Neuronal stem cell (in vitro differentiated cells): Measurements from ENCODE around the gene PIK3C2B.

Experiments used
- DNase-seq: peaks from one replicate; pipeline ENCODE4 v3.0.0-alpha.2; 2013; ENCODE audit warnings: low spot score
- H2AFZ ChIP-seq: one replicate; pipeline ENCODE4 v1.6.1; 2013; ENCODE audit warnings: mild to moderate bottlenecking, low read length, inconsistent platforms
- H2AK5ac ChIP-seq: 2 replicates; pipeline ENCODE4 v1.6.1; 2013; ENCODE audit warnings: low read depth, mild to moderate bottlenecking, inconsistent platforms, low read length, moderate library complexity, mixed read lengths
- H2BK120ac ChIP-seq: 2 replicates; pipeline ENCODE4 v1.6.1; 2013; ENCODE audit warnings: low read depth, mild to moderate bottlenecking, inconsistent platforms, low read length, moderate library complexity, mixed read lengths
- H2BK12ac ChIP-seq: one replicate; pipeline ENCODE4 v1.6.1; 2013; ENCODE audit warnings: low read length, inconsistent platforms
- H2BK15ac ChIP-seq: 2 replicates; pipeline ENCODE4 v1.6.1; 2013; ENCODE audit warnings: mild to moderate bottlenecking, low read length, inconsistent platforms, mixed read lengths
- H2BK5ac ChIP-seq: one replicate; pipeline ENCODE4 v1.6.1; 2013; ENCODE audit warnings: inconsistent platforms, mild to moderate bottlenecking, low read length, moderate library complexity
- H3K14ac ChIP-seq: one replicate; pipeline ENCODE4 v1.6.1; 2013; ENCODE audit warnings: low read length, inconsistent platforms
- H3K18ac ChIP-seq: 2 replicates; pipeline ENCODE4 v1.6.1; 2013; ENCODE audit warnings: low read length, inconsistent platforms
- H3K23ac ChIP-seq: 2 replicates; pipeline ENCODE4 v1.6.1; 2013; ENCODE audit warnings: low read depth, mild to moderate bottlenecking, mixed read lengths, low read length, inconsistent platforms; ENCODE audit not compliant: poor library complexity
- H3K27ac ChIP-seq: replicated peaks from 3 replicates; pipeline ENCODE4 v1.5.1; 2013; ENCODE audit warnings: low read length, inconsistent platforms
- H3K27me3 ChIP-seq, 3 experiments: 2 replicates each; pipeline ENCODE4 v1.6.1; 2013; ENCODE audit warnings: low read length in 3 of 3, mild to moderate bottlenecking in 2 of 3, inconsistent platforms in 1 of 3, low read depth in 1 of 3, mixed read lengths in 1 of 3, moderate library complexity in 1 of 3; ENCODE audit not compliant: control insufficient read depth in 3 of 3, insufficient read depth in 3 of 3
- H3K36me3 ChIP-seq, 2 donors: replicated peaks in 1 of 2; 2 replicates each; pipeline ENCODE4 v1.6.1; 2013; ENCODE audit warnings: low read length in 2 of 2; ENCODE audit not compliant: control insufficient read depth in 2 of 2, insufficient read depth in 2 of 2
- H3K4ac ChIP-seq: 2 replicates; pipeline ENCODE4 v1.6.1; 2013; ENCODE audit warnings: inconsistent platforms, mild to moderate bottlenecking, low read length, moderate library complexity
- H3K4me1 ChIP-seq, 2 donors: 1 replicate in 1 of 2; 2 replicates in 1 of 2; pipeline ENCODE4 v1.6.1; 2013; ENCODE audit warnings: low read length in 2 of 2, low read depth in 1 of 2; ENCODE audit not compliant: control insufficient read depth in 2 of 2, insufficient read depth in 1 of 2
- H3K4me2 ChIP-seq: one replicate; pipeline ENCODE4 v1.6.1; 2013; ENCODE audit warnings: mild to moderate bottlenecking, low read length, inconsistent platforms; ENCODE audit not compliant: insufficient read depth, poor library complexity, severe bottlenecking
- H3K4me3 ChIP-seq, 2 donors: 2 replicates each; pipeline ENCODE4 v1.5.1; 2013; ENCODE audit warnings: low read length in 2 of 2, mild to moderate bottlenecking in 2 of 2, inconsistent platforms in 1 of 2, moderate library complexity in 1 of 2
- H3K79me1 ChIP-seq: one replicate; pipeline ENCODE4 v1.6.1; 2013; ENCODE audit warnings: low read depth, mild to moderate bottlenecking, inconsistent platforms, low read length, moderate library complexity
- H3K9ac ChIP-seq: one replicate; pipeline ENCODE4 v1.6.1; 2013; ENCODE audit warnings: mild to moderate bottlenecking, low read depth, low read length, inconsistent platforms; ENCODE audit not compliant: poor library complexity
- H3K9me3 ChIP-seq, 2 donors: replicated peaks in 1 of 2; 2 replicates each; pipeline versions ENCODE3 to v1.6.1; 2013; ENCODE audit warnings: low read length in 2 of 2, mild to moderate bottlenecking in 2 of 2, inconsistent platforms in 1 of 2, low read depth in 1 of 2, mixed read lengths in 1 of 2, moderate library complexity in 1 of 2; ENCODE audit not compliant: control insufficient read depth in 2 of 2, insufficient read depth in 1 of 2
- H4K8ac ChIP-seq: one replicate; pipeline ENCODE4 v1.6.1; 2013; ENCODE audit warnings: low read depth, mild to moderate bottlenecking, inconsistent platforms, low read length, moderate library complexity
- H4K91ac ChIP-seq: one replicate; pipeline ENCODE4 v1.6.1; 2013; ENCODE audit warnings: low read length, low read depth, mild to moderate bottlenecking, inconsistent platforms; ENCODE audit not compliant: poor library complexity
- WGBS, 2 donors: extraction: QIAGEN DNeasy Blood & Tissue Kit; methylation state at CpG; one replicate each; pipeline ENCODE4 v1.1.7; 2013; ENCODE audit warnings: missing lambda C conversion rate in 2 of 2, mixed read lengths in 1 of 2; ENCODE audit not compliant: insufficient read length in 2 of 2, insufficient replicate concordance in 1 of 2; ENCODE audit errors: extremely low coverage in 2 of 2; 5-methylcytosine and 5-hydroxymethylcytosine counted together

The PIK3C2B gene

GRCh38 chr1:204506969-204507316 is 12.3 kb upstream of the PIK3C2B start:
- Histone ChIP-seq H2BK15ac (no peak overlapping the region), H3K4me3 (peak overlapping the region; percentile 69 to 79), H3K9me3 (no peaks in the 10 kb centered on the region), H3K36me3 (no peaks in the 10 kb centered on the region), H3K27me3 (no peaks in the 10 kb centered on the region), H2AK5ac (no peak overlapping the region), H3K9ac (no peak overlapping the region), H2AFZ (peak overlapping the region; percentile 78), H3K27ac (no peak overlapping the region), H3K79me1 (no peaks in the 10 kb centered on the region), H2BK12ac (no peak overlapping the region), H3K4me2 (peak overlapping the region; percentile 66), H3K4ac (no peak overlapping the region), H3K4me1 (peaks cover 3 to 8% of the 10 kb centered on the region in 2 donors), H2BK120ac (no peak overlapping the region), H4K91ac (no peak overlapping the region), H3K18ac (no peak overlapping the region), H3K23ac (no peak overlapping the region), H3K14ac (no peak overlapping the region), H2BK5ac (no peak overlapping the region), H4K8ac (no peak overlapping the region)
- no CpG with 5 or more reads among the region's 13 CpGs for WGBS, 2 donors
- DNase-seq = peak; percentile 97

- no peak overlapping the region for H2BK12ac ChIP-seq
- no peak overlapping the region for H3K18ac ChIP-seq
- H3K4me2 ChIP-seq = peak overlapping the region; percentile 2
- peak overlapping the region; percentile 69 to 80 for H3K4me3 ChIP-seq
- H4K8ac ChIP-seq = no peak overlapping the region
- no peak overlapping the region for H3K4ac ChIP-seq
- H3K9ac ChIP-seq = no peak overlapping the region
- no peak overlapping the region for H4K91ac ChIP-seq
- H2AFZ ChIP-seq = peak overlapping the region; percentile 86
- no peak overlapping the region for H3K23ac ChIP-seq
- H3K14ac ChIP-seq = no peak overlapping the region
- H3K79me1 ChIP-seq = no peaks in the 10 kb centered on the region
- H3K9me3 ChIP-seq = no peaks in the 10 kb centered on the region
- H2AK5ac ChIP-seq = no peak overlapping the region
- peaks cover 3 to 8% of the 10 kb centered on the region in 2 donors for H3K4me1 ChIP-seq
- no peak overlapping the region for H3K27ac ChIP-seq
- H2BK15ac ChIP-seq = no peak overlapping the region
- no CpG with 5 or more reads among the region's 27 CpGs for WGBS, 2 donors
- peak; percentile 92 for DNase-seq
- no peaks in the 10 kb centered on the region for H3K36me3 ChIP-seq
- H2BK5ac ChIP-seq = no peak overlapping the region
- no peak overlapping the region for H2BK120ac ChIP-seq
- no peaks in the 10 kb centered on the region for H3K27me3 ChIP-seq
Observed at GRCh38 chr1:204506201-204506968, 11.8 kb upstream of the PIK3C2B start.

GRCh38 chr1:204505674-204506200 is 11.1 kb upstream of the PIK3C2B start:
- Histone ChIP-seq H4K91ac (no peak overlapping the region), H3K79me1 (no peaks in the 10 kb centered on the region), H2AFZ (peak overlapping the region; percentile 86), H3K4me3 (peak overlapping the region; percentile 69 to 80), H3K27me3 (no peaks in the 10 kb centered on the region), H2BK5ac (no peak overlapping the region), H3K23ac (no peak overlapping the region), H2BK120ac (no peak overlapping the region), H2BK12ac (no peak overlapping the region), H3K9me3 (no peaks in the 10 kb centered on the region), H3K4me1 (peaks cover 3 to 8% of the 10 kb centered on the region in 2 donors), H2AK5ac (no peak overlapping the region), H3K36me3 (no peaks in the 10 kb centered on the region), H3K4me2 (peak overlapping the region; percentile 2), H3K18ac (no peak overlapping the region), H3K4ac (no peak overlapping the region), H4K8ac (no peak overlapping the region), H3K27ac (no peak overlapping the region), H3K14ac (no peak overlapping the region), H3K9ac (no peak overlapping the region), H2BK15ac (no peak overlapping the region)
- no peak for DNase-seq
- no CpG with 5 or more reads among the region's 4 CpGs for WGBS, 2 donors

DNA sequence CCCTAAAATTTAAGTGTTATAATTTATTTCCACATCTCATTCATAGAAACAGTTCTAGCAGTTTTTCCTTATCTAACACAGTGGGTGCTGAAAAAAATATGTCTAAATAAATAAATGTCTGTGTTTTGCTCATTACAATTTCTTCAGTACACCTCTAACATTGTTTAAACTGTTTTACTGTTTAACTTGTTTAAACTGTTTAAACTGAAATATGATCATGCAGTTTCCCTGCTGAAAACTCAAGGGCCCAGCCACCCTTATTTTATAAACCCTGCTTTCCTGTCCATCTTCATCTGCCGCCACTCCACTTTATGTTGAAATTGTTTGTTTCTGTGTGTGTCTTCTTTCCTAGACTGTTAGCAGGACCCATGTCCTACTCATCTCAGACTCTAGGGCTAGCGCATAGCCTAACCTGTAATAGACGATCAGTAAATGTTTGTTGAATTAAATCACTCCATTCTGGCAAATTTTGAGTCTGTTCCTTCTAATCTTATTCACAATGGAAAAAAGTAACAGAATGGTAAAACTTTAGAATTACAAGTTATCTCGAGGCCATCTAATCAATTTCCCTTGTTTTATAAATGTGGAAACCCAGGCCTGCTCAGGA is 9.4 kb upstream of the PIK3C2B start:
- Histone ChIP-seq H3K4me2 (no peak overlapping the region), H3K36me3 (no peaks in the 10 kb centered on the region), H3K18ac (no peak overlapping the region), H3K9me3 (no peaks in the 10 kb centered on the region), H3K79me1 (no peaks in the 10 kb centered on the region), H3K4ac (no peak overlapping the region), H2BK15ac (no peak overlapping the region), H2AK5ac (no peak overlapping the region), H3K4me1 (peaks cover 3 to 8% of the 10 kb centered on the region in 2 donors), H3K23ac (no peak overlapping the region), H2BK120ac (no peak overlapping the region), H3K14ac (no peak overlapping the region), H4K8ac (no peak overlapping the region), H3K4me3 (no peak overlapping the region), H2BK5ac (no peak overlapping the region), H3K27ac (no peak overlapping the region), H4K91ac (no peak overlapping the region), H2AFZ (peak overlapping the region; percentile 79), H3K27me3 (no peaks in the 10 kb centered on the region), H2BK12ac (no peak overlapping the region), H3K9ac (no peak overlapping the region)
- no peak for DNase-seq
- no CpG with 5 or more reads among the region's 4 CpGs for WGBS, 2 donors
